Retinal pigment epithelial cell (primary cell): ENCODE results near the gene CFAP97D2.
"Not testable (repeated sequence)": the region's sequence is repeated elsewhere in the genome, so short reads cannot be mapped to it uniquely, and the experiment has no call there.

Source experiments
- DNase-seq: peaks from one replicate; pipeline ENCODE4 v3.0.0-alpha.2; 2010; ENCODE audit warnings: low read depth
- H3K4me3 ChIP-seq: 2 replicates; pipeline ENCODE4 v1.5.1; 2011; ENCODE audit warnings: mild to moderate bottlenecking, low read length, control low read depth, moderate library complexity
- CTCF ChIP-seq: conservative IDR thresholded peaks from 2 replicates; pipeline ENCODE4 v1.5.1; 2011; ENCODE audit warnings: low read depth, low read length, control low read depth, inconsistent platforms

The CFAP97D2 gene

GRCh38 chr13:114145722-114146121 lies 33.3 kb upstream of the CFAP97D2 start:
- no peak for DNase-seq
- no peak overlapping the region for H3K4me3 ChIP-seq
- no peak for TF ChIP-seq CTCF

DNA sequence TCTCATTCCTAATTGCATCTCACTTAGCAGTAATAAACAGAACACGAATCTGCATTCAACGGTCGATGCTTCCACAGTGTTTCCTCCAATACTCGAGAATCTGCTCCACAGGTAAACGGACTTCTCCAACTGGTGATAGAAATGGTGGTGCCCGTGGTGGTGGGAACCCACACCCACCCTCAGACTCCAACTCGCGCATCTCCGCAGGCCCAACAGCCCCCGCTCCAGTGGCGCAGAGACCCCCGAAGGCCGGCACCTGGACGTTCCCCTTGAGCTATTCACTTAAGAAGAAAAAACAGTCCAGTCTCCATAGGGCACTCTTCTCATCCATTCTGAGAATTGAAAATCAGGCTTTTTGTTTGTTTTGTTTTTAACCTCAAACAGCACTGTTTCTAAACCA lies 32.9 kb upstream of the CFAP97D2 start:
- TF ChIP-seq CTCF: no peak

DNA sequence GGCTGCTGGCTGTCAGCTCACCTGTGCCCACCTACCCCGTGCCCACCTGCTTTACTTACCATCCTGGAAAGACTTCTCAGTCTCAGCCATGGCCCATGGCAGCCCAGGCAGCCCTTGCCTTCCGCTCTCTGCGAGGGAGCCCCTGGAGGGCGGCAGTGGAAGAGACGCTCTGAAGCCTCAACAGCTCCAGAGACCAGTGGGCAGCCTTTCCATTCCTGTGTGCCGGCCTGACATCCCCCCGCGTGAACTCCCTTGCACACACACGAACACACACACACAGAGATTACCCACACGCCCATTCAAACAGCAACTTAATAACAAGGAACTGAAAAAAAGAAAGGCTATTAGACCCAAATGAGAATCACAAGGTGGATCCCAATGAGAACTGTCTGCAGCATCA lies 32.4 kb upstream of the CFAP97D2 start:
- TF ChIP-seq CTCF: peak; percentile 43
- no peak overlapping the region for H3K4me3 ChIP-seq
- no peak for DNase-seq

More for the DNA sequence above, 32.9 kb upstream of the CFAP97D2 start:
- no peak overlapping the region for H3K4me3 ChIP-seq
- DNase-seq: no peak

DNA sequence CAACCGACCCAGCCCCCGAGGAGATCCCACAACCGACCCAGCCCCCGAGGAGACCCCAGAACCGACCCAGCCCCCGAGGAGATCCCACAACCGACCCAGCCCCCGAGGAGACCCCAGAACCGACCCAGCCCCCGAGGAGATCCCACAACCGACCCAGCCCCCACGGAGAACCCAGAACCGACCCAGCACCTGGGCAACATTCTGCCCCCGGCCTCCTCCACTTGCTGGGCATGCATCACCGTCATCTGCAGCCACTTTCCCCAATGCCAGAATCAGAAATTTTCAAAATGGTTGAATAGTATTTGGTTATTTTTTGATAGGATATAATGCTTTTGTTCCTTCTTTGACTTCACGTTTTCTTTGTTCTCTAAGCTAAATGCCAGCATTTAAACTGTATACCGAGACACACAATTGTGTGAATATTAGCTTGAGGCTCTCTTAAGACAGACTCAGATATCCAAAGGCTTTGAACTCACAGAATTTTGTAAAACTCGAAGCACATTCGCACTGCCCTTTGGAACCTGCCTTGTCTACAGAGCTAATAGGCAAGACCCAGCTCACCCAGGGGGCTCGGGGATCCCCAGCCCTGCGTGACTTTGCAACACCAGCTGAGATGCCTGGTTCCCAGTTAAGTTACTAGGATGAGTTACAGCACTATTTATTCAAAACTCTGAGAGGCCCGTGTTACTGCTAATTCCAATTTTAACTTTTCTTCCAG lies 31.1 kb upstream of the CFAP97D2 start:
- DNase-seq: no peak
- TF ChIP-seq CTCF: no peak
- H3K4me3 ChIP-seq: no peak overlapping the region

- TF ChIP-seq CTCF: no peak
- H3K4me3 ChIP-seq: no peak overlapping the region
- no peak for DNase-seq
These were observed 30.6 kb upstream of the CFAP97D2 start for GRCh38 chr13:114148521-114148855.

DNA sequence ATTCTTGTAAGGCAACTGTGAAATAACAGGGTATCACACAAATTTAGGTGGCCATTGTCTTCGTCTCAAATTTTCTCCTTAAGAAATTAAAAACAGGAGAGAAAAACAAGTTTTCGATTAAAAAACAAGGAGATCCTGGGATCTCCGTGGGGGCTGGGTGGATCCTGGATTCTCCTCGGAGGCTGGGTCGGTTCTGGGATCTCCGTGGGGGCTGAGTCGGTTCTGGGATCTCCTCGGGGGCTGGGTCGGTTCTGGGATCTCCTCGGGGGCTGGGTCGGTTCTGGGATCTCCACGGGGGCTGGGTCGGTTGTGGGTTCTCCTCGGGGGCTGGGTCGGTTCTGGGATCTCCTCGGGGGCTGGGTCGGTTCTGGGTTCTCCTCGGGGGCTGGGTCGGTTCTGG lies 30.2 kb upstream of the CFAP97D2 start:
- H3K4me3 ChIP-seq, DNase-seq: not testable (repeated sequence)

- TF ChIP-seq CTCF: no peak
- DNase-seq: no peak
- no peak overlapping the region for H3K4me3 ChIP-seq
These were observed 29.0 kb upstream of the CFAP97D2 start for GRCh38 chr13:114149774-114150740.
